ENCODE data around the gene WNT16.
"Not testable (repeated sequence)": the region's sequence is repeated elsewhere in the genome, so short reads cannot be mapped to it uniquely, and the experiment has no call there.

The WNT16 gene

GRCh38 chr7:121328508-121329190 lies at the start of gene WNT16:
Gene WNT16, plus strand, starts transcription at chr7:121329000. Its CDS starts 293 bp downstream, at chr7:121329293.
- DNase-seq (ENCODE audit: low read depth): no peak

GRCh38 chr7:121279060-121279620 lies 49.7 kb upstream of the WNT16 start:
- DNase-seq (ENCODE audit: low read depth): no peak

- no peak for DNase-seq (ENCODE audit: low read depth)
These were observed 49.0 kb upstream of the WNT16 start for GRCh38 chr7:121279822-121280221.

- DNase-seq (ENCODE audit: low read depth): no peak
These were observed 48.1 kb upstream of the WNT16 start for GRCh38 chr7:121280656-121281055.

GRCh38 chr7:121282129-121282528 lies 46.7 kb upstream of the WNT16 start:
- no peak for DNase-seq (ENCODE audit: low read depth)

GRCh38 chr7:121285066-121285667 lies 43.6 kb upstream of the WNT16 start:
- DNase-seq (ENCODE audit: low read depth): no peak

GRCh38 chr7:121286186-121286585 lies 42.6 kb upstream of the WNT16 start:
- DNase-seq (ENCODE audit: low read depth): no peak

- DNase-seq (ENCODE audit: low read depth): no peak
These were observed 41.8 kb upstream of the WNT16 start for GRCh38 chr7:121286742-121287734.

- DNase-seq (ENCODE audit: low read depth): no peak
These were observed 39.9 kb upstream of the WNT16 start for GRCh38 chr7:121288894-121289293.

GRCh38 chr7:121289930-121290329 lies 38.9 kb upstream of the WNT16 start:
- DNase-seq (ENCODE audit: low read depth): not testable (repeated sequence)

- DNase-seq (ENCODE audit: low read depth): no peak
These were observed 34.3 kb upstream of the WNT16 start for GRCh38 chr7:121294448-121294992.

GRCh38 chr7:121297843-121298242 lies 31.0 kb upstream of the WNT16 start:
- DNase-seq (ENCODE audit: low read depth): no peak

GRCh38 chr7:121298831-121299239 lies 30.0 kb upstream of the WNT16 start:
- no peak for DNase-seq (ENCODE audit: low read depth)

- DNase-seq (ENCODE audit: low read depth): no peak
These were observed 27.9 kb upstream of the WNT16 start for GRCh38 chr7:121300685-121301420.

GRCh38 chr7:121301446-121302213 lies 27.2 kb upstream of the WNT16 start:
- no peak for DNase-seq (ENCODE audit: low read depth)

- no peak for DNase-seq (ENCODE audit: low read depth)
These were observed 26.5 kb upstream of the WNT16 start for GRCh38 chr7:121302214-121302745.

- no peak for DNase-seq (ENCODE audit: low read depth)
These were observed 25.2 kb upstream of the WNT16 start for GRCh38 chr7:121303422-121304101.

- DNase-seq (ENCODE audit: low read depth): no peak
These were observed 24.6 kb upstream of the WNT16 start for GRCh38 chr7:121304102-121304658.

- no peak for DNase-seq (ENCODE audit: low read depth)
These were observed 23.7 kb upstream of the WNT16 start for GRCh38 chr7:121305109-121305508.

Measured in stimulated activated CD8-positive, alpha-beta memory T cell treated with anti-CD3 and anti-CD28 coated beads, Interleukin-15, amount 100 ng/mL, for 24 hours (primary cell).